HEK293 (cell line): ENCODE results near the gene EIF4ENIF1.
"Not testable (repeated sequence)": the region's sequence is repeated elsewhere in the genome, so short reads cannot be mapped to it uniquely, and the experiment has no call there.

Source experiments
- CTCF ChIA-PET: fragments of 350-600 bp; formaldehyde crosslinking; extraction: SDS; loops from one replicate; lab custom pipeline; 2021; ENCODE audit warnings: antibody characterized with exemption; lab: Yijun Ruan, JAX
- POLR2A ChIA-PET: fragments of 300-600 bp; formaldehyde crosslinking; extraction: SDS; loops from one replicate; lab custom pipeline; 2020; ENCODE audit warnings: antibody characterized with exemption, inconsistent platforms; lab: Yijun Ruan, JAX
- H3K27ac ChIP-seq: fragments of 200-500 bp; sonication (Bioruptor generic); 2 replicates; pipeline ENCODE4 v1.5.1; 2014; ENCODE audit warnings: low read depth, low read length, control low read depth, inconsistent platforms; ENCODE audit errors: extremely low read depth
- H3K36me3 ChIP-seq, 2 experiments: fragments of 200-500 bp in 1 of 2; sonication (Bioruptor generic) in 1 of 2; 1 replicate in 1 of 2; 2 replicates in 1 of 2; pipeline ENCODE4 v1.5.1; 2014 to 2017; ENCODE audit warnings: inconsistent platforms in 2 of 2, low read length in 2 of 2; ENCODE audit not compliant: control insufficient read depth in 2 of 2, insufficient read depth in 1 of 2
- H3K4me1 ChIP-seq: fragments of 200-500 bp; sonication (Bioruptor generic); 2 replicates; pipeline ENCODE4 v1.5.1; 2014; ENCODE audit warnings: mild to moderate bottlenecking, low read length, inconsistent platforms; ENCODE audit not compliant: control insufficient read depth, insufficient read depth
- H3K4me3 ChIP-seq: 2 replicates; pipeline ENCODE4 v1.5.1; 2011; ENCODE audit warnings: low read depth, mild to moderate bottlenecking, control low read depth, low read length, moderate library complexity
- H3K9me3 ChIP-seq: fragments of 200-500 bp; sonication (Bioruptor generic); 2 replicates; pipeline ENCODE4 v1.5.1; 2014; ENCODE audit warnings: low read depth, low read length, inconsistent platforms; ENCODE audit not compliant: control insufficient read depth, insufficient read depth
- KLF10 ChIP-seq: fragments of 450-650 bp; IDR thresholded peaks from 2 replicates; pipeline ENCODE4 v1.5.1; 2018; ENCODE audit warnings: missing biosample characterization, mild to moderate bottlenecking, missing genetic modification characterization
- PRDM1 ChIP-seq: fragments of 450-650 bp; formaldehyde crosslinking; IDR thresholded peaks from 2 replicates; pipeline ENCODE4; 2016; ENCODE audit warnings: missing biosample characterization, missing genetic modification characterization
- PRDM10 ChIP-seq: fragments of 450-650 bp; formaldehyde crosslinking; IDR thresholded peaks from 2 replicates; pipeline ENCODE4 v1.5.1; 2016; ENCODE audit warnings: missing biosample characterization, missing genetic modification characterization
- TRIM28 ChIP-seq: IDR thresholded peaks from 2 replicates; pipeline ENCODE4 v1.6.1; 2011; ENCODE audit warnings: low read length, control low read depth, borderline replicate concordance
- ZNF121 ChIP-seq: fragments of 450-650 bp; formaldehyde crosslinking; IDR thresholded peaks from 2 replicates; pipeline ENCODE4 v1.5.1; 2016; ENCODE audit warnings: missing biosample characterization, missing genetic modification characterization
- ZNF19 ChIP-seq: fragments of 450-650 bp; formaldehyde crosslinking; IDR thresholded peaks from 2 replicates; pipeline ENCODE4; 2016; ENCODE audit warnings: missing biosample characterization, missing genetic modification characterization, low read depth
- ZNF362 ChIP-seq: fragments of 450-650 bp; formaldehyde crosslinking; IDR thresholded peaks from 2 replicates; pipeline ENCODE4 v1.5.1; 2016; ENCODE audit warnings: missing biosample characterization, missing genetic modification characterization
- ZNF391 ChIP-seq: fragments of 450-650 bp; formaldehyde crosslinking; IDR thresholded peaks from 2 replicates; pipeline ENCODE4 v1.5.1; 2016; ENCODE audit warnings: low read depth, missing biosample characterization, missing genetic modification characterization, borderline replicate concordance
- ZNF561 ChIP-seq: fragments of 450-650 bp; IDR thresholded peaks from 2 replicates; pipeline ENCODE4 v1.5.1; 2018; ENCODE audit warnings: missing biosample characterization, missing genetic modification characterization, borderline replicate concordance
- ZSCAN16 ChIP-seq: fragments of 450-650 bp; formaldehyde crosslinking; IDR thresholded peaks from 2 replicates; pipeline ENCODE4 v1.5.1; 2016; ENCODE audit warnings: missing biosample characterization, missing genetic modification characterization

Gene EIF4ENIF1

DNA sequence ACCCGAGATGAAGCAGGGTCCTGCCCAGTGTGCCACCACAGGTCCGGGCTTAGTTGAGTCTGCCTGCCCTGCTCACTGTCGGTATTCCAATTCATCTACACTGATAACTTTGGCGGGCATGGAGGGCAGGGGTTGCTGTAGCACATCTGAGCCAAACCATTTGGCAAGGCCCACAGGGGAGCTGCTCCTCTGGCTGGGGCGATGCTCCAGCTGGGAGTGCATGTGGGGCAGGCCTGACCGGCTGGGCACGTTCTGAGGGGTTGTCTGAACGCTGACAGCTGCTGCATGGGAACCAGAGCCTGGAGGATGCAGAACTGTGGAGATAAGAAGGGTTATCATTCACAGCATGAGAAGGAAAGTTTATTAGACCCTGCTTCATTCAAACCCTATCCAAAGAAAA lies 49.8 kb downstream of the EIF4ENIF1 start:
- CTCF ChIA-PET: interaction anchor here (1.9 to 4.7 kb wide), 2 partner anchors 12 kb away, joined by 7 to 26 read pairs; no protein-coding TSS in a partner anchor
- H3K36me3 ChIP-seq: peaks cover 66 to 100% of the 10 kb centered on the region in 2 experiments
- no peaks in the 10 kb centered on the region for H3K4me1 ChIP-seq
- POLR2A ChIA-PET: no interaction called here
- TF ChIP-seq PRDM10 (peak; percentile 75), ZNF561 (tag by site-specific recombination) (no peak), TRIM28 (no peak)
- no peak overlapping the region for H3K4me3 ChIP-seq
- no peaks in the 10 kb centered on the region for H3K9me3 ChIP-seq
- no peak overlapping the region for H3K27ac ChIP-seq

- Histone ChIP-seq H3K36me3 (peaks cover 71 to 99% of the 10 kb centered on the region in 2 experiments), H3K27ac (no peak overlapping the region), H3K4me3 (no peak overlapping the region), H3K9me3 (no peaks in the 10 kb centered on the region)
- POLR2A ChIA-PET: no interaction called here
- CTCF ChIA-PET: interaction anchor here (1.0 to 4.7 kb wide), 3 partner anchors 16 to 198 kb away, joined by 3 to 26 read pairs (median 5); no protein-coding TSS in a partner anchor
- TF ChIP-seq PRDM1 (tag by site-specific recombination) (peak; percentile 10; the same call in 1 of the 2 replicates), ZSCAN16 (tag by site-specific recombination) (no peak)
- TF ChIP-seq, all 188 proteins: peak for 1
- H3K4me1 ChIP-seq: no peaks in the 10 kb centered on the region
Observed at GRCh38 chr22:31436132-31436531, 53.5 kb downstream of the EIF4ENIF1 start.

DNA sequence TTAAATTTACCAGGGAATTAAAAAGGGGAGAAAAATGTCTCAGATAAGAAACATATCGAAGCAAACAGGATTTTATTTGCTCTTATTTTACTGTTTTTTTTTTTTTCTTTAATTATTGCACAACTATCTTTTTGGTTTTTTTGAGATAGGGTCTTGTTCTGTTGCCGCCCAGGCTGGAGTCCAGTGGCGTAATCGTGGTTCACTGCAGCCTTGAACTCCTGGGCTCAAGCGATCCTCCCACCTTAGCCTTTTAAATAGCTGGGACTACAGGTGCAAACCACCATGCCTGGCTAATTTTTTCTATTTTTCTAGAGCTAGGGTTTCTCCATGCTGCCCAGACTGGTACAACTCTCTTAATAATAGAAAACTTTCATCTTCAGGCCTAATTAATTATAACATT lies 57.7 kb downstream of the EIF4ENIF1 start:
- no peaks in the 10 kb centered on the region for H3K4me1 ChIP-seq
- ChIA-PET POLR2A (interaction anchor here (0.7 kb wide), 1 partner anchor 86 kb away, joined by 4 read pairs; the partner anchor contains the start of gene PATZ1), CTCF (no interaction called here)
- H3K27ac ChIP-seq: no peak overlapping the region
- no peaks in the 10 kb centered on the region for H3K9me3 ChIP-seq
- peaks cover 86 to 98% of the 10 kb centered on the region in 2 experiments for H3K36me3 ChIP-seq
- TF ChIP-seq ZSCAN16 (tag by site-specific recombination): no peak
- H3K4me3 ChIP-seq: no peak overlapping the region

DNA sequence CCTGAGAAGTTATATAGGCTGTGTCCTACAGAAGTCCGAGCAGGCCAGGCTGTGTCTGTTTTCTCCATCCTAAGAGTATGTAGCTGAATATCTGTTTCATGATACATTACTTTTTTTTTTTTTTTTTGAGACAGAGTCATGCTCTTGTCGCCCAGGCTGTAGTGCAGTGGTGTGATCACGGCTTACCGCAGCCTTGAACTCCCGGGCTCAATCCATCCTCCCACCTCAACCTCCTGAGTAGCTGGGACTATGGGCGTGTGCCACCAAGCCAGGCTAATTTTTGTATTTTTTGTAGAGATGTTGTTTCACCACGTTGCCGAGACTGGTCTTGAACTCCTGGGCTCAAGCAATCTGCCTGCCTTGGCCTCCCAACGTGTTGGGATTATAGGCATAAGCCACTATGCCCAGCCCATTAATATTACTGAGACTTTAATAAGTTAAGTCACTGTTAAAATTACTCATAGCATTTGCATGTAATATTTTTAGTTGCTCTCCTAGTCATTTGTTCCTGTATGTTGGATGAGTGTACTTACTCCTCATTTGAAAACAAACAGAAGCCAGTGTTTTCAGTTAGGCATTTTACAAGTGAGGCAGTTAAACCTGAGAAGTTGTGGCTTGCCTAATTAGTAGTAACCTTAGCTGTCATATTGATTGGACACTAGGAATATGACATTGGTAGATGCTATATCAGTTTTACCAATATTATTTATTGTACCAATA lies 64.2 kb downstream of the EIF4ENIF1 start:
- ChIA-PET POLR2A (no interaction called here), CTCF (interaction anchor here (2.8 kb wide), 1 partner anchor 26 kb away, joined by 10 read pairs; no protein-coding TSS in a partner anchor)
- H3K4me3 ChIP-seq: no peak overlapping the region

GRCh38 chr22:31402350-31402749 lies 87.3 kb downstream of the EIF4ENIF1 start:
- H3K4me1 ChIP-seq, H3K4me3 ChIP-seq, H3K9me3 ChIP-seq, H3K27ac ChIP-seq: not testable (repeated sequence)
- POLR2A ChIA-PET: interaction anchor here (0.6 to 1.4 kb wide), 5 partner anchors 27 to 1072 kb away, joined by 3 to 12 read pairs (median 5); partner anchors contain the start of gene FBXO7
- CTCF ChIA-PET: interaction anchor here (0.6 kb wide), 2 partner anchors 8 to 45 kb away, joined by 3 to 6 read pairs; no protein-coding TSS in a partner anchor
- peak; percentile 87 for TF ChIP-seq ZNF121 (tag by site-specific recombination)
- 0 out of 2 replicates have a peak, but pooled peaks have one; percentile 11 for TF ChIP-seq ZNF362 (tag by site-specific recombination)
- H3K36me3 ChIP-seq: peaks cover 65 to 67% of the 10 kb centered on the region in 2 experiments

More for the DNA sequence above, 64.2 kb downstream of the EIF4ENIF1 start:
- Histone ChIP-seq H3K9me3 (no peaks in the 10 kb centered on the region), H3K27ac (no peak overlapping the region), H3K4me1 (no peaks in the 10 kb centered on the region), H3K36me3 (peaks cover 96% of the 10 kb centered on the region in 2 experiments)
- TF ChIP-seq ZNF391 (tag by site-specific recombination) (no peak), ZNF19 (no peak), KLF10 (tag by site-specific recombination) (no peak)
